HCT116 (cell line): Measurements from ENCODE around the gene EPHB2. TPM values are rescaled to one million over a fixed set of nuclear protein-coding genes. Genes with fewer than 3 reads are reported as not detected.

ENCODE experiments used
- ATAC-seq: fragments of 200-7000 bp; cut with Tn5 transposase; 2 replicates; pipeline ENCODE4 v1.9.1; 2020; ENCODE audit warnings: mild to moderate bottlenecking, moderate library complexity
- BruUV-seq: library from RNA; stranded (reverse); fragments of 400-500 nt; replicated peaks from 2 replicates; lab custom pipeline; 2021; lab: Mats Ljungman, UMichigan
- CTCF ChIA-PET: fragments of 300-600 bp; sonication (Branson Sonifier 250); formaldehyde crosslinking; loops from one replicate; lab custom pipeline; 2021; ENCODE audit warnings: antibody characterized with exemption; lab: Charles Lee
- POLR2A ChIA-PET: fragments of 300-600, 350-600 bp; sonication (Branson Sonifier 250); formaldehyde crosslinking; loops from one replicate; lab custom pipeline; 2021; ENCODE audit warnings: antibody characterized with exemption; lab: Charles Lee
- RAD21 ChIA-PET, 2 experiments: fragments of 300-600 bp; sonication (Branson Sonifier 250); formaldehyde crosslinking; loops; one replicate each; lab custom pipeline; 2023; ENCODE audit warnings: low total read pairs in 2 of 2; ENCODE audit not compliant: uncharacterized antibody in 2 of 2, unreplicated experiment in 2 of 2, low non-redundant PET in 1 of 2; lab: Charles Lee
- DNase-seq: peaks from one replicate; pipeline ENCODE4 v3.0.0-alpha.2; 2010; ENCODE audit warnings: low read depth, low spot score
- H2AFZ ChIP-seq: fragments of 200-600 bp; shearing (Covaris generic), sonication (generic); 2 replicates; pipeline ENCODE4 v1.6.1; 2017; ENCODE audit warnings: low read depth, mixed run types, mixed read lengths, antibody characterized with exemption, low read length; ENCODE audit not compliant: poor library complexity, severe bottlenecking
- H3K27ac ChIP-seq: 2 replicates; pipeline ENCODE4 v1.5.1; 2012; ENCODE audit warnings: low read depth, low read length
- H3K27me3 ChIP-seq: fragments of 200-600 bp; sonication (generic); 2 replicates; pipeline ENCODE4 v1.6.1; 2016; ENCODE audit warnings: mixed run types, low read length, mixed read lengths; ENCODE audit not compliant: insufficient read depth
- H3K36me3 ChIP-seq, 2 experiments: fragments of 200-500 bp in 1 of 2; fragments of 200-600 bp in 1 of 2; sonication (Bioruptor generic) in 1 of 2; sonication (generic) in 1 of 2; 2 replicates each; pipeline versions ENCODE4 v1.5.1 to v1.6.1; 2014 to 2016; ENCODE audit warnings: low read length in 2 of 2, inconsistent platforms in 1 of 2, mixed read lengths in 1 of 2, mixed run types in 1 of 2; ENCODE audit not compliant: insufficient read depth in 2 of 2, control insufficient read depth in 1 of 2
- H3K4me1 ChIP-seq, 2 experiments: fragments of 200-600 bp in 1 of 2; sonication (generic) in 1 of 2; 2 replicates each; pipeline versions ENCODE4 v1.5.1 to v1.6.1; 2012 to 2017; ENCODE audit warnings: low read length in 2 of 2, inconsistent platforms in 1 of 2, mild to moderate bottlenecking in 1 of 2, mixed read lengths in 1 of 2, mixed run types in 1 of 2, moderate library complexity in 1 of 2; ENCODE audit not compliant: insufficient read depth in 2 of 2, control insufficient read depth in 1 of 2
- H3K4me2 ChIP-seq: fragments of 200-600 bp; sonication (generic); 2 replicates; pipeline ENCODE4 v1.6.1; 2017; ENCODE audit warnings: mixed run types, low read length, mixed read lengths
- H3K4me3 ChIP-seq, 2 experiments: fragments of 200-600 bp in 1 of 2; sonication (generic) in 1 of 2; replicated peaks in 1 of 2; 2 replicates each; pipeline ENCODE4 v1.5.1; 2011 to 2016; ENCODE audit warnings: low read length in 2 of 2, control low read depth in 1 of 2, low read depth in 1 of 2, mild to moderate bottlenecking in 1 of 2, mixed read lengths in 1 of 2, mixed run types in 1 of 2
- H3K79me2 ChIP-seq: fragments of 200-600 bp; sonication (generic); 2 replicates; pipeline ENCODE4 v1.6.1; 2017; ENCODE audit warnings: mild to moderate bottlenecking, mixed run types, low read length, moderate library complexity, mixed read lengths; ENCODE audit not compliant: insufficient read depth
- H3K9ac ChIP-seq: fragments of 200-600 bp; sonication (generic); 2 replicates; pipeline ENCODE4 v1.6.1; 2016; ENCODE audit warnings: low read length, mixed read lengths
- H3K9me2 ChIP-seq: fragments of 200-600 bp; sonication (generic), shearing (Covaris generic); 2 replicates; pipeline ENCODE4 v1.6.1; 2017; ENCODE audit warnings: mixed run types, mild to moderate bottlenecking, moderate library complexity; ENCODE audit not compliant: insufficient read depth
- H3K9me3 ChIP-seq, 2 experiments: fragments of 200-500 bp in 1 of 2; fragments of 200-600 bp in 1 of 2; sonication (Bioruptor generic) in 1 of 2; sonication (generic) in 1 of 2; 2 replicates each; pipeline ENCODE4 v1.6.1; 2014 to 2017; ENCODE audit warnings: low read length in 2 of 2, mixed read lengths in 2 of 2, inconsistent platforms in 1 of 2, low read depth in 1 of 2, mild to moderate bottlenecking in 1 of 2, mixed run types in 1 of 2, moderate library complexity in 1 of 2; ENCODE audit not compliant: control insufficient read depth in 1 of 2, insufficient read depth in 1 of 2
- H4K20me1 ChIP-seq: fragments of 200-600 bp; sonication (generic), shearing (Covaris generic); 2 replicates; pipeline ENCODE4 v1.6.1; 2017; ENCODE audit warnings: mixed run types, mild to moderate bottlenecking, moderate library complexity; ENCODE audit not compliant: insufficient read depth
- CBX3 ChIP-seq: IDR thresholded peaks from 2 replicates; pipeline ENCODE4 v1.6.1; 2012; ENCODE audit warnings: low read depth
- EGR1 ChIP-seq: IDR thresholded peaks from 2 replicates; pipeline ENCODE4 v1.6.1; 2012; ENCODE audit warnings: low read depth
- EZH2 ChIP-seq: fragments of 200-600 bp; sonication (generic); IDR thresholded peaks from 2 replicates; pipeline ENCODE4 v1.6.1; 2017; ENCODE audit warnings: antibody characterized with exemption, mixed run types
- EZH2phosphoT487 ChIP-seq: fragments of 200-600 bp; IDR thresholded peaks from 2 replicates; pipeline ENCODE4 v1.6.1; 2018; ENCODE audit warnings: antibody characterized with exemption, borderline replicate concordance
- FOSL1 ChIP-seq: IDR thresholded peaks from 2 replicates; pipeline ENCODE4 v1.6.1; 2012; ENCODE audit warnings: low read depth
- JUND ChIP-seq: IDR thresholded peaks from 2 replicates; pipeline ENCODE4 v1.6.1; 2012
- POLR2A ChIP-seq: IDR thresholded peaks from 2 replicates; pipeline ENCODE4 v1.7.0; 2011; ENCODE audit warnings: borderline replicate concordance; ENCODE audit not compliant: insufficient read depth, insufficient read length; ENCODE audit errors: extremely low read depth
- RAD21 ChIP-seq: IDR thresholded peaks from 2 replicates; pipeline ENCODE4 v1.6.1; 2012; ENCODE audit warnings: low read depth, mild to moderate bottlenecking
- REST ChIP-seq: IDR thresholded peaks from 2 replicates; pipeline ENCODE4 v1.6.1; 2012; ENCODE audit warnings: low read depth
- SIN3A ChIP-seq: IDR thresholded peaks from 2 replicates; pipeline ENCODE4 v1.6.1; 2012; ENCODE audit warnings: low read depth
- SP1 ChIP-seq: IDR thresholded peaks from 2 replicates; pipeline ENCODE4 v1.6.1; 2012; ENCODE audit warnings: low read depth
- SRF ChIP-seq: IDR thresholded peaks from 2 replicates; pipeline ENCODE4 v1.6.1; 2012; ENCODE audit warnings: low read depth
- TCF7L2 ChIP-seq: IDR thresholded peaks from 2 replicates; pipeline ENCODE4 v1.7.0; 2011; ENCODE audit warnings: borderline replicate concordance, inconsistent platforms; ENCODE audit not compliant: insufficient read depth, insufficient read length; ENCODE audit errors: extremely low read depth
- ZFX ChIP-seq: fragments of 450-650 bp; IDR thresholded peaks from 2 replicates; pipeline ENCODE4 v1.6.1; 2017
- ZNF274 ChIP-seq: fragments of 200-500 bp; sonication (Bioruptor generic); IDR thresholded peaks from 2 replicates; pipeline ENCODE4 v1.6.1; 2014; ENCODE audit warnings: mild to moderate bottlenecking, low read depth, low read length, inconsistent platforms
- intact Hi-C: fragments of 100-400 bp; cut with micrococcal nuclease; formaldehyde crosslinking; loops from 2 replicates; pipeline ENCODE4 v1.10.0; 2022
- total RNA-seq: library from RNA; stranded (reverse); gene quantifications from one replicate; pipeline ENCODE4 v1.2.1, GENCODE V29; 2021; ENCODE audit not compliant: unreplicated experiment
- TF ChIP-seq, protein P1 (sequence below): IDR thresholded peaks from 2 replicates; pipeline ENCODE4 v1.6.1; 2012
- TF ChIP-seq, protein P2 (sequence below): IDR thresholded peaks from 2 replicates; pipeline ENCODE4 v1.6.1; 2011; ENCODE audit warnings: mild to moderate bottlenecking, low read length, moderate library complexity; ENCODE audit not compliant: insufficient replicate concordance; ENCODE audit errors: extremely low read depth
- TF ChIP-seq, protein P3 (sequence below): IDR thresholded peaks from 2 replicates; pipeline ENCODE4 v1.6.1; 2012
- TF ChIP-seq, protein P4 (sequence below), 3 experiments: fragments of 200-600 bp in 1 of 3; sonication (generic) in 1 of 3; IDR thresholded peaks in 2 of 3; conservative IDR thresholded peaks in 1 of 3; 2 replicates each; pipeline ENCODE4 v1.5.1; 2012 to 2017; ENCODE audit warnings: low read depth in 2 of 3, low read length in 2 of 3, antibody characterized with exemption in 1 of 3, borderline replicate concordance in 1 of 3, control low read depth in 1 of 3, mild to moderate bottlenecking in 1 of 3, mixed read lengths in 1 of 3, mixed run types in 1 of 3, moderate library complexity in 1 of 3; ENCODE audit not compliant: insufficient read depth in 1 of 3

EPHB2 gene
- total RNA-seq, 1 experiment from 2014 or later = 19.5 TPM

DNA sequence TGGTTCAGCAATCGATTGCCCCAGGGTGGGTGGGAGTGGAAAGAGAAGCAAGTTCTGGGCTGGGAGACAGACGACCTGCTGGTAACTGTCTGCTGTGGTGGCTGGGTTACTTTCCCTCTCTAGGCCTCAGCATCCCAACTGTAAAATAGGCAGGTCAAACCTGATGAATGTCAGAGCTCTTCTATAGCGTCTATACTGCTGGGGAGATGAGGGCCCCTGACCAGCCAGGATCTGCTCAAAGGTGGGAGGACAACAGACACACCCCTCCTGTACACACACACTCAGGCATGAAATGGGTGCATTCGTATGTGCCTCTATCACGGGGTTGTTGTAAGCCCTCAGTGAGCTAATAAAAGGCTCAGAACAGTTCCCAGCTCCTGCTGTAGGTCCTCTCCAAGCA lies 12.7 kb upstream of the EPHB2 start:
- H3K9me3 ChIP-seq = no peaks in the 10 kb centered on the region
- no peak overlapping the region for H3K9ac ChIP-seq
- no peak overlapping the region for H3K4me3 ChIP-seq
- no peaks in the 10 kb centered on the region for H3K79me2 ChIP-seq
- ChIA-PET RAD21 (no interaction called here), POLR2A (no interaction called here), CTCF (interaction anchor here (1.2 kb wide), 1 partner anchor 164 kb away, joined by 4 read pairs; no protein-coding TSS in a partner anchor)
- no peaks in the 10 kb centered on the region for H4K20me1 ChIP-seq
- no peak overlapping the region for H3K4me2 ChIP-seq
- intact Hi-C loops = no loop called here
- TF ChIP-seq POLR2A = no peak
- TF ChIP-seq SP1 = no peak
- no peak for TF ChIP-seq TCF7L2
- no peak for TF ChIP-seq SRF
- no peak for TF ChIP-seq RAD21
- no peak for TF ChIP-seq FOSL1
- TF ChIP-seq, protein P1, sequence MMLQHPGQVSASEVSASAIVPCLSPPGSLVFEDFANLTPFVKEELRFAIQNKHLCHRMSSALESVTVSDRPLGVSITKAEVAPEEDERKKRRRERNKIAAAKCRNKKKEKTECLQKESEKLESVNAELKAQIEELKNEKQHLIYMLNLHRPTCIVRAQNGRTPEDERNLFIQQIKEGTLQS = no peak
- no peak for TF ChIP-seq ZFX
- TF ChIP-seq, protein P2, sequence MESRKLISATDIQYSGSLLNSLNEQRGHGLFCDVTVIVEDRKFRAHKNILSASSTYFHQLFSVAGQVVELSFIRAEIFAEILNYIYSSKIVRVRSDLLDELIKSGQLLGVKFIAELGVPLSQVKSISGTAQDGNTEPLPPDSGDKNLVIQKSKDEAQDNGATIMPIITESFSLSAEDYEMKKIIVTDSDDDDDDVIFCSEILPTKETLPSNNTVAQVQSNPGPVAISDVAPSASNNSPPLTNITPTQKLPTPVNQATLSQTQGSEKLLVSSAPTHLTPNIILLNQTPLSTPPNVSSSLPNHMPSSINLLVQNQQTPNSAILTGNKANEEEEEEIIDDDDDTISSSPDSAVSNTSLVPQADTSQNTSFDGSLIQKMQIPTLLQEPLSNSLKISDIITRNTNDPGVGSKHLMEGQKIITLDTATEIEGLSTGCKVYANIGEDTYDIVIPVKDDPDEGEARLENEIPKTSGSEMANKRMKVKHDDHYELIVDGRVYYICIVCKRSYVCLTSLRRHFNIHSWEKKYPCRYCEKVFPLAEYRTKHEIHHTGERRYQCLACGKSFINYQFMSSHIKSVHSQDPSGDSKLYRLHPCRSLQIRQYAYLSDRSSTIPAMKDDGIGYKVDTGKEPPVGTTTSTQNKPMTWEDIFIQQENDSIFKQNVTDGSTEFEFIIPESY = no peak
- no peak for TF ChIP-seq REST
- no peak for TF ChIP-seq JUND
- no peak for TF ChIP-seq EZH2
- TF ChIP-seq, protein P3, sequence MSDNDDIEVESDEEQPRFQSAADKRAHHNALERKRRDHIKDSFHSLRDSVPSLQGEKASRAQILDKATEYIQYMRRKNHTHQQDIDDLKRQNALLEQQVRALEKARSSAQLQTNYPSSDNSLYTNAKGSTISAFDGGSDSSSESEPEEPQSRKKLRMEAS = no peak
- TF ChIP-seq, protein P4, sequence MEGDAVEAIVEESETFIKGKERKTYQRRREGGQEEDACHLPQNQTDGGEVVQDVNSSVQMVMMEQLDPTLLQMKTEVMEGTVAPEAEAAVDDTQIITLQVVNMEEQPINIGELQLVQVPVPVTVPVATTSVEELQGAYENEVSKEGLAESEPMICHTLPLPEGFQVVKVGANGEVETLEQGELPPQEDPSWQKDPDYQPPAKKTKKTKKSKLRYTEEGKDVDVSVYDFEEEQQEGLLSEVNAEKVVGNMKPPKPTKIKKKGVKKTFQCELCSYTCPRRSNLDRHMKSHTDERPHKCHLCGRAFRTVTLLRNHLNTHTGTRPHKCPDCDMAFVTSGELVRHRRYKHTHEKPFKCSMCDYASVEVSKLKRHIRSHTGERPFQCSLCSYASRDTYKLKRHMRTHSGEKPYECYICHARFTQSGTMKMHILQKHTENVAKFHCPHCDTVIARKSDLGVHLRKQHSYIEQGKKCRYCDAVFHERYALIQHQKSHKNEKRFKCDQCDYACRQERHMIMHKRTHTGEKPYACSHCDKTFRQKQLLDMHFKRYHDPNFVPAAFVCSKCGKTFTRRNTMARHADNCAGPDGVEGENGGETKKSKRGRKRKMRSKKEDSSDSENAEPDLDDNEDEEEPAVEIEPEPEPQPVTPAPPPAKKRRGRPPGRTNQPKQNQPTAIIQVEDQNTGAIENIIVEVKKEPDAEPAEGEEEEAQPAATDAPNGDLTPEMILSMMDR (IDR thresholded peaks at IDR 0.05 in 2 of 3, conservative IDR thresholded peaks at IDR 0.05 in 1 of 3; ENCODE audit: borderline replicate concordance in 1 of 3, insufficient read depth in 1 of 3, low read depth in 2 of 3, low read length in 2 of 3) = no peak
- no peak for TF ChIP-seq CBX3
- TF ChIP-seq ZNF274 = no peak
- no peak for TF ChIP-seq SIN3A
- TF ChIP-seq EZH2phosphoT487 = no peak
- no peak for TF ChIP-seq EGR1
- DNase-seq = no peak
- no peak overlapping the region for H2AFZ ChIP-seq
- peaks cover 0 to 5% of the 10 kb centered on the region in 2 experiments; a peak in 1 of 4 replicates for H3K4me1 ChIP-seq
- no peak for ATAC-seq
- H3K9me2 ChIP-seq = no peaks in the 10 kb centered on the region
- no TSS peak for BruUV-seq
- no peaks in the 10 kb centered on the region for H3K27me3 ChIP-seq
- no peaks in the 10 kb centered on the region for H3K36me3 ChIP-seq
- no peak overlapping the region for H3K27ac ChIP-seq
